GM18870 (cell line): ENCODE measurements around the gene AP2A2.

Experiments used
- ATAC-seq: cut with Tn5 transposase; IDR thresholded peaks from one replicate; pipeline ENCODE4 v1.9.1; 2021; ENCODE audit warnings: moderate library complexity; ENCODE audit not compliant: unreplicated experiment

Gene AP2A2

DNA sequence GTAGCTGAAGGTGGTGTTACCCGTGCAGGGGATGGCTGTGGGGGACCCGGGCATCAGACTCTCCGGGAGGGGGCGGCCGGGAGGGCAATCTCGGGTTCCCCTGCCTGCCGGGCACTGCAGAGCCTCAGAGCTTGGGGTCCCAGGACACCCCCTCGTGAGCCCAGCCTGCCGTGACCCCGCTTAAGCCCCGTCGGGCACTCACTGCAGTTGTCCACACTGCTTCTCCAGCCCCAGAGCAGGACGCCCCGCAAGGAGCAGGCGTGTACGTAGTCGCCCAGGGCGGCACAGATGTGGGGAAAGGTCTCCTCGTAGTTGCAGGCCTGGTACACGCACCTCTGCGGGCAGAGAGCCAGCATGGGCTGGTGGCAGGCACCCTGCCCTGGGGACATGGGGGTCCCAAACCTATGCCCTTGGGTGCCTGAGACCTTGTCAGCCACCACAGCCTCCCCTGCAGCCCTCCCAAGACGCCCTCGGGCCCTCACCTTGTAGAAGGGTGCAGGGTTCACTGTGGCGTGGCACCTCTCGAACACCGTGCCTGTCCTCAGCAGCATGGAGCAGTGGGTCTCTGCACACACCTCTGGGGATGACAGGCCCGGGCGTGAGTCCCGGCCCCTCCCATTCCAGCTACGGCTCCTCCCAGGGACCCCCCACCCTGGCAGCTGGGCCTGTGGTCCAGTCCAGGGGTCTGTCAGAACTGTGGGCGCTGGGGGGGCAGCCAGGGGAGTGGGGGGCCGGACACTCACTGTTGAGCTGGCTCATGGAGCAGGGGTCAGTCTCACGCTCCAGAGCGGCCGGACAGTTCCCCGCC, 102.0 kb downstream of the AP2A2 start:
- ATAC-seq = no peak

DNA sequence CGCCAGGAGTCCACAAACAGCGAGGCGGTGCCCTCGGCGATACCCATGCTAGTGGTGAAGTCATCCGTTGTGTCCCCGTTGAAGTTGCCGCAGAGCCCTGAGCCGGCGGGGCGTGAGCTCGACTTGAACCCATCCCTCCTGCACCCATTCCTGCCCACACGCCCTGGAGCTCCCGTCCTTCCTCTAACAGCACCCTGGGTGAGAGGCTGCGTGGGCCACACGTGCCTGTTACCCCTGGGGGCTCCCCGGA, 102.5 kb downstream of the AP2A2 start:
- ATAC-seq = no peak

DNA sequence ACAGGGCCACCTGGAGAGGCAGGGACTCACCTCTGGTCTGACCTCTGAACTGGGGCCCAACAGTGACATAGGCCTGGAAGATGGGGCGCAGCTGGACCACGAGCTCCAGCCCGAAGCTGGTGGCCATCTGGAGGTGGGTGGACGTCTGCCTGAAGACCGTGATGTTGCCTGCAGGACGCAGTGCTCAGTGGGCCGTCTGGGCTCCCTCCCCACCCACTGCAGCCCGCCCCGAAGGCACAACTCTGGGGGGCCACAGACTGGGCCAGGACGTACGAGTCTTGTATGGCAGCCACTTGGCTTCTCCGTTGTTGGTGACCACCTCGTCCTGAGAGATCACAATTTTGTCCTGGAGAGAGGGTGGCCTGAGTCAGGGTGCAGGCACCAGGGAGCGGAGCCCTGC, 102.9 kb downstream of the AP2A2 start:
- ATAC-seq = no peak

DNA sequence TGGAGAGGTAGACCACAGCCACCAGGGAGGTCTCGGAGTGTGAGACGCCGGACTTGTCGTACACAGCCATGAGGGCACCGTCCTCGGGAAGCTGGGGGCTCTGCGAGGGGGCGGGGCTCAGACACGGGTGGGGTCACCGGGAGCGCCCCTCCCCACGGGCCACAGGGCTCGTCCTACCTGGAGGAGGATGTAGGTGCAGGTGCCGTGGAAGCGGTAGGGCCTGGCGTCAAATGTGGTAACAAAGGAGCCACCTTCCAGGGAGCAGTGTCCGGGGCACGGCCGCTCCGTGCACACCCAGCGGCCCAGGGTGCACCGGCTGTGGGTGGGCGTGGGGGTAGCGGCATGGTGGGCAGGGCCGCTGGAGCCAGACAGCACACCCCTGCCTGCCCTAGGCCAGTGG, 103.4 kb downstream of the AP2A2 start:
- no peak for ATAC-seq

DNA sequence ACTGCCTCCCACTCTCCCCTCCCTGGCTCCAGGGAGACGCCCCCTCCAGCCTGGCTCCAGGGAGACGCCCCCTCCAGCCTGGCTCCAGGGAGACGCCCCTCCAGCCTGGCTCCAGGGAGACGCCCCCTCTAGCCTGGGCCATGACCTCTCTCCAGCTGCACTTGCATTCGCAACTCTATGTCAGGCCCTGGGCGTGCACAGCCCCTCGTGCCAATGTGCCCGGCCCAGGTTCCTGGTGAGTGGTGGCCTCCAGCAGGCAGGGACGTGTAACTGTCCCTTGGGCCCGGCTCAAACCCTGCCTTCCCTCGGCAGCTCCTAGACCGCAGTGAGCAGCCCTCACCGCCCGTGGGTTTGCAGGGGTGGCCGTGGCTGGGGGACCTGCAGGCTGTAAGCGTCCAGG, 104.0 kb downstream of the AP2A2 start:
- no peak for ATAC-seq

DNA sequence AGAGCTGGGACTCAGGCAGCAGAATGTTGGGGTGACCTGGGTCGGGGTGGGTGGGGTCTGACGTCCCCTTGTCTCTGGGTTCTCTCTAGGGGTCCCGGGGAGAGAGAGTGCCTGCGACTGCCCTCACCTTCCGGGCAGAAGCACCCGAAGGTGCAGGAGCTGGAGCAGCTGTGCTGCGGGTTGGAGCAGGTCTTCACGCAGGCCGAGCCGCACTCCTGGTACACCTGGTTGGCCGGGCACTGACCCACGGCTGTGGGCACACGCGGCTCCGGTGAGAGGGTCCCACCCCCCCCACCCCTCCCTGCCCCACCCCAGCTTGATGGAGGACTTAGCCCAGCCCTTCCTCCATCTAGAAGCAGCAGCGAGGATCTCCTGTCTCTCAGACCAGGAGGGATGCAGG, 104.4 kb downstream of the AP2A2 start:
- ATAC-seq = no peak

DNA sequence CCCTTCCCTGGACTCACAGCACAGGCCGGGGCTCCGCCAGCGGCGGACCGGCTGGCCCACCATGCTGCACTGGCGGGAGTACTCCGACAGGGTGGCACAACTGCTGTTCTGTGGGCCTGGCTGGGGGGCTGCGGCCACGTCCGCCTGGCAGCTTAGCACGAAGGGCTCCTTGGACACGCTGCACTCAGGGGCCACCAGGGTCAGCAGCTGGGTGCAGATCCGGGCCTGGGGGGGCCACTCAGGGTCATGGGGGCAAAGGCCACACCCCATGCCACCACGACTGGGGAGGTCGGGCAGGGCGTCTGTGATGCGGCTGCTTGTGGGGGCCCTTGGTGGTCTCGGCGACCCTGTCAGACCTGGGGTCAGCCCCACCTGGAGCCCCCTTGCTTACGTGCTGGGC, 104.9 kb downstream of the AP2A2 start:
- no peak for ATAC-seq

DNA sequence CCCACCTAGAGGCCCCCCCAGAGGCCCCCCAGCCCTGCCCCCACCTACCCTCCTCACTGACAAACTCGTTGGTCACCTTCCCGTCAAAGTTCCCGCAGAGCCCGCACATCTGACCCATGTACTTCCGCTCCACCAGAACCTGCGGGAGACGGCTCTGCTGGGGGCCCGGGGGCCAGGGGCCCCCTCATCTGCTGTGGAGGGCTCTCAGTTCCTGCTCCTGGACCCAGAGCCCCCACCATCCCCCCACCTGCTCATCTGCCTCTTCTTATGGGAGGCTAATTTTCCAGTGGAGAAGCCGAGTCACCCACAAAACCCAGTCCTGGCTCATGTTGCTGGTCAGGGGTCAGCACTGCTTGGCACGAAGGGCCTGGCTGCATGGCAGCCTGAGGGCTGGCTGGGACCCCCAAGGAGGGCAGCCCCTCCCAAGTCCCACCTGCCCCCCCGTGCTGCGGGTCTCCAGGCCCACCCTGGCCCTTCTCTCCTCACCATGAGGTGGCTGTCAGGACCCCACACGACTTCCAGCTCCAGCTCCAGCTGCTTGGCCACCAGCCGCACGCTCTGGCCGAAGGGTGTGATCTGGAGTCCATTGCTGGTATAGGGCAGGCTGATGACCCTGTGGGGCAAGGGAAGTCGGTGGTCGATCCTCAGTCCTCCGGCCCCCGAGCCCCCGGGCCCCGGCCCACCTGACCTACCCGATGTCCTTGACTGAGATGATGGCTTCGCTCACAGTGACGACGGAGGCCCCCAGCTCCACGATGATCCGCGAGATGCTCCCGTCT, 105.6 kb downstream of the AP2A2 start:
- ATAC-seq = no peak

DNA sequence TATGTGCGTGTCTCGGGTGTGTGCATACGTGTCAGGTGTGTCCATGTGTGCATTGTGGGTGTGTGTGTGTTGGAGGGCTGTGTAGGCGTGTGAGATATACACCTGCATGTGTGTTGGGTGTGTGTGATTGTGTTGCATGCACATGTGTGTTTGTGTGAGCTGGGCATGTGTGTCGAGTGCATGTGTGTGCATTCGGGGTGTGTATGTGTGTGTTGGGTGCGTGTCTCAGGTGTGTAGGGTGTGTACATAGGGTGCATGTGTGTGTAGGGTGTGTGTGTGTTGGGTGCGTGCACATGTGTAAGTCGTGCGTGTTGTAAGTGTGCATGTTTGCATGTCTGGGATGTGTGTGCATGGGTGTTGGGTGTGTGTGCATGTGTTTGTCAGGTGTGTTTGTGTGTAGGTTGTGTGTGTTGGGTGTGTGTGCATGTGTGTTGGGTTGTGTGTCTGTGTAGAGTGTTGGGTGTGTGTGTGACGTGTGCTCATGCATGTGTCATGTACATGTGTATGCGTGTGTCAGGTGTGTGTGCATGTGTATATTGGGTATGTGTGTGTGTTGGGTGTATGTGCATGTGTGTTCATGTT, 106.7 kb downstream of the AP2A2 start:
- no peak for ATAC-seq

DNA sequence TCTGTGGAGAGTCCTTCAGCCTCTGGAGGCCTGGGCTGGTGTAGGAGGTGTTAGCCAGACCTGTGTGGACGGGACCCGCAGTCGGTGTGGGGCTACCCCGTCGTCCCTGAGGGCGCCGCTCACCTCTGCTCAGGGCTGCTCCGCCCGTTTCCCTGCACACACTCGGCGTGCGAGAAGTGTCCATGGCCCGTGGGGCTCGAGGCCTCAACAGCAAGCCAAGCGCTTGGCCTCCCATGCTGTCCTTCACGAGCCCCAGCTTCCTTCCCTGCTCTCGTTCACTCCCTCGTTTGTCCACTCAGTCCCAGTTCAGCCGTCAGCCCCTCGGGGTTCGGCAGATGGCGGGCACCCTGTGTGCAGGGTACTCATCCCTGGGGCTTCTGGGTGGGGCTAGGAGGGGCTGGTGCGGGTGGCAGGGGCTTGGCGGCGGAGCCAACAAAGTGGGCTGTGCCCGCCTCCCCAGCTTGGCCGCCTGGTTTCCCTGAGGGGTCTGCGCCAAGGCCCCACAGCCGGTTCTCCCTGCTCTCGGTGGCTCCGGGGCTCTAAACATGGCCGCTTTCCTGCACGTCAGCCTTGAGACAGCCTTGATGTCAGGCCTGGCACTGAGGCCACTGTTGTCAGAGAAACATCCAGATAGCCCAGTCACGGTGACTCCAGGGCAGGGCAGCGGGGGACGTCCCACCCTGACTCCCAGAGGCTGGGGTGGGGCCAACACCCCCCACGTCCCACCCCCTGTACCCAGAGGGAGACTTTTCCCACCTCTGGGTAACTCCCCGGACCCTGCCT, 107.5 kb downstream of the AP2A2 start:
- ATAC-seq = no peak

DNA sequence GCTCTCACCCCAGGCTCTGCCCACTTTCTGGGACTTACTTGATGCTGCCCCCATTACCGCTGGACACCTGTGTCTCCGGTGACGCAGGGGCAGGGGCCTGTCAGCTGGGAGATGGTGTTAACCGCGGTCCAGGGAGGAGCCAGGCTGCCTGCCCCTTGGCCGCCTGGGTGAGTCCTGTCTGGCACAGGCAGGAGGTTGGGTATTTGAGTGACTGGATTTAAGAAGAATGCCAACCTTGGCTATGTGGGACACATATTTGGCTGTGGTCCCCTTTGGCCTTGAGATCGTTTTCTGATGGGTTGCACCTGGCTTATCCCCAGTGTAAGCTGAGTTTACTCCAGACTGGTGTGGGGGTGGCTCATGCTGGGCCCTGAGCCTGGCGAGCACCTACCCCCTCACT, 108.3 kb downstream of the AP2A2 start:
- no peak for ATAC-seq

DNA sequence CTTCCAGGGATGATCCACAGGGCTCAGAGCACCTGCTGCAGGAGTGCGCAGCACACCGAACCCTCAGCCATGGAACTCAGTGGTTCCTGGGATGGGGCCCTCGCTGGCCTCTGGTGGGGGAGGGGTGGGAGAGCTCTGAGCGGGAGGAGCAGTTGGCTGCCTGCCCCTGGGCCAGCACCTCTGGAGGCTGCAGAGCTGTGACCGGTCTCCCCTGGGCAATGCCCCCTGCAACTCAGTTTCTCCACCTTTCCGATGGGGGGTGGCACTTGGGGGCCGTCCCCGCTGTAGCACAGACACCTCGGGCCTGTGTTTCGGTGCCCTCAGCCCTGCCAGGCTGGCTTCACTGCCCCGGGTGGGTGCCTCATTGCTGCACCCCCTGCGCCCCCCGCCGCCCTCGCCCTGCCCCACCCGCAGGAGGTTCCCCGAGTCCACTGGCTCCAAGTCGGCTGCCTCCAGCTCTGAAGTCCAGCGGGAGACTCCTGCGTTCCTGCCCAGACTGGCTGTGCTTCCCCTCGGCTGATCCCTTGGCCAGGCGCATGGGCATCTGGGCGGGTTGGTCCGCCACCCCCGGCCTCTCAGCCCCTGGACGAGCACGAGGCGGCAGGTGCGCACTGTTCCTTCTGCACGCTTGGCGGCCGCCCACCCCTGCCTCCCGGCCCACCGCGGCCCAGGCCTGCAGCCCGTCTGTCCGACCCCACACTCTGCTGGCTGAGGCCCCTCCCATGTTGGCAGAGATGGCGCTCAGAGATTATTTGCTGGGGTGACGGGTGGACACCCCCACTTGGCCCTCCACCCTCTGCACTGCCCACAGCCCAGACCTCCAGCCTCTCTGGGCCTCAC, 109.0 kb downstream of the AP2A2 start:
- no peak for ATAC-seq

DNA sequence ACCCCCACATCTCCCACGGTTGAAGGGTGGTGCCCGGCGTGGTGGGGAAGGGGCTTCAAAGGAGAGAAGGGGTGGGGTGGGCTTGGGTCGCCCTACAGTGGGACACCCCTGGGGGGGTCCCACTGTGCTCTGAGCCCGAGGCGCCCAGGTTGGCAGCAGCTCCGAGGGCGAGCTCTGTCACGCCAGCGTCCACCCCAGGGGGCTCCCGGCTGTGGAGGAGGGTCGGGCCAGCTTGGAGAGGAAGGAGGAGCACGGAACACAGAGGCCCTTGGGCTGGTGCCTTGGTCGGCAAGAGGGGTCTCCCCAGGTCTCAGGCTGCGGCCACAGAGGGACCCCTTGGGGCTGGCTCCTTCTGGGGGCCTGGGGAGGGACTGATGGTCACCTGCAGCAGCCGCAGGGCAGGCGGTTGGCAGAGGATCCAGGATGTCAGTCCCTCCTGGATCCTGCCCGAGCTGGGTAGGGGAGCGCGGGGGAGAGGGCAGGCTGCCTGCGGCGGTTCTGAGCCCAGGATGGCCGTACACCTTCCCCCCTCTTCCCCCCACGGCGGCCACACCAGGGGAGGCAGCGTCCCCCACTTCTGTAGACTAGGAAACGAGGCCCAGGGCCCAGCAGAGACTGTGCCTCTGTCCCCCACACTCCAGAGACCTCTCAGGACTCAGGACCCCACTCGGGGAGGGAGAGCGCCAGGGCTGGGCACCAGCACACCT, 110.1 kb downstream of the AP2A2 start:
- no peak for ATAC-seq

DNA sequence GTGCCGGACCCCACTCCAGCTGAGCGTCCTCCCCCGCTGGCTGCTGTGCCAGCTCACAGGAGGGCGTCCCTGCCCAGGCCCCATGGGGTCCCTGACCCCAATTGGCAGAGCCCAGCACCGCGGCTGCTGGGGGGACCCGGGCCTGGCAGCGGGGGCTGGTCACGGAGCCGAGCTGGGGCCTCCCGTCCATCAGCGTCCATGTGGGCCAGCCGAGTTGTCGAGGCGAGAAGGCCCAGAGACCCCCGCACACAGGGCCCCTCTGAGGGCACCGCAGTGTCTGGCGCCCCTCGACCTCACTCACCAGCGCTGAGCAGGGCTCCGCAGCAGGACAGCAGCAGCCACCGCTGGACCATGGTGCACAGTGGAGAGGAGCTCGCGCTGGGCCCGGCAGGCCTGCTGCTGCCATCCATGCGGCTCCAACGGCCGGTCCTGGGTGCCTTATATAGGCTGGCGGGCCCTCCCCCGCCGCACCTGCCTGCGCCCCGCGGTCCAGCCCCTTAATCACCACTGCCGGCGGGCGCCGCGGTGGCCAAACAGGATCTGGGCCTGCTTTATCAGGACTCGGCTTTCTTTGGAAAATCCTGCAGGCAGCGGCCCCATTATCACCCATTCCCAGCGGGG, 110.7 kb downstream of the AP2A2 start, which contains the start of gene MUC6:
Gene MUC6 (minus strand): TSS at position 416 of the 621 bp plus-strand sequence. CDS start 63 bp downstream, at position 353.
- no peak for ATAC-seq

DNA sequence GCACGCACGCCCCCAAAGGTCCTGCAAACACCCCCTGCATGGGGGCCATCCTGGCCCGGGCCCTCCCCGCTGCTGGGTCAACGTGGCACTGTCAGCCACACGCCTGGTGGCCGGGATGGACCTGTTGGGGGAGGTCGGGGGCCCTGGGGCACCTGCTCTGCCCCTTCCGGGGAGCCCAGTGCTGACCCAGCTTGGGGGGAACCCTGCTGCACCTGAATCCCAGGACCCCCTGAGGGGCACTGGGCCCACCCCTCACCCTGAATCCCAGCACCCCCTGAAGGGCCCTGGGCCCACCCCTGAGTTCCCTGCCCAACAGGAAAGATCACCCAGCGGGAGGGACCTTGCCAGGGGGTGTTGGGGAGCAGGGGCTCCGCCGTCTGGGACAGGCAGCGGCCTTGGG, 111.3 kb downstream of the AP2A2 start:
- ATAC-seq = no peak

DNA sequence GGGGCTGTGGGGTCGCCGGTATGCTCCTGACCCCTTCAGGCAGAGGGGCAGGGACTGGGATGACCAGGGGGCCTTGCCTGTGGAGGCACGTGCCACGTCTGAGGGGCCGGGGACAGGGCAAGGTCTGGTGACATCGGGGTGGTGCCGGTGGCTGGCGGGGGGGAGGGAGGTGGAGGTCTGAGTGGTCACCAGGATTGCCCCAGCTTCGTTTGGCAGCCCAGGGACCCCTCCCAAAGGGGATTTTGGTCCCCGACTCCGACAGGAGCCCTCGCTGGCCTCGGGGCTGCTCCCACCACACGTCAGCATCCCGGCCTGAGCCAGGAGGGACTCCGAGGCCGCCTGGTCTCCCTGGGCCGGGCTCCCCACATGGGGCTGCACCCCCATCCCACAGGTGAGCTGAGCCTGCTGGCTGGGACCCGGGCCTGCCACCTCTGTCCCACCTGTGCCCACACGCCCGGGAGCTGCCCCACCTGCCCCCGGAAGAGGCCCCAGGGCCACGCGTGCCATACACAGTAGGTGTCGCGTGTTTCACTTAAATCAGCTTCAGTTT, 111.9 kb downstream of the AP2A2 start:
- no peak for ATAC-seq

DNA sequence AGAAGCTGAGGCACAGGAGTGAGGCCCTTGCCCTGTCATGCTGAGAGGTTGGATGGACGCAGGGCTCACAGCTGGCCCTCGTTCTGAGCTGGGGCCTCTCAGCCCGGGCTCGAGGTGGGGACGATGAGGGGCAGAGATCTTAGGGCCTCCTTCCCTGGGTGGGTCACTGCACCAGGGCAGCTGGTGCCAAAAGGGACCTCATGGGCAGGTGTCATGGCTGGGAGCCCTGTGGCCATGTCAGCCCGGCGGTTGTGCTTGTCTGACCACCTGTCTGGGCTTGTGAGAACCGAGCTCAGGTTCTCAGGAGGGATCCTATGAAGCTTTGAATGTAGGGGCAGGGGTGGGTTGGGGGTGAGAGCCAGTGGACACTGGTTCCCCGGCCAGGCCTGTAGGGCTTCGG, 112.7 kb downstream of the AP2A2 start:
- no peak for ATAC-seq

DNA sequence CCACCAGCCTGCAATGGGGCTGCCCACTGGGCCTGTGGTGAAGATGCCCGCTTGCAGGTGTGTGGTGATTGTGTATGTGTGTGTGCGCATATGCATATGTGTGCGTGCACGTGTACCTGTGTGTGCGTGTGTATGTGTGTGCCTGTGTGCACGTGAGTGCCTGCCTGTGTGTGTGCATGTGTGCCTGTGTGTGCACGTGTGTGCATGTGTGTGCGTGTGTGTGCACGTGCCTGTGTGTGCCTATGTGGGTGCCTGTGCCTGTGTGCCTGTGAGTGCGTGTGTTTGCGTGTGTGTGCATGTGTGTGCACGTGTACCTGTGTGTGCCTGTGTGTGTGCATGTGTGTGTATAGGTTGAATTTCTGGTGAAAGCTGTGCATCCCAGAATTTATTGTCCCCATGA, 113.3 kb downstream of the AP2A2 start:
- ATAC-seq = no peak
